Neural progenitor cell (in vitro differentiated cells): ENCODE data around the gene TWNK.

Source experiments
- CTCF ChIP-seq: fragments of 200-600 bp; sonication (generic); IDR thresholded peaks from 2 replicates; pipeline ENCODE4 v1.5.1; 2017; ENCODE audit warnings: antibody characterized with exemption, mild to moderate bottlenecking
- EZH2 ChIP-seq: fragments of 200-600 bp; sonication (generic); IDR thresholded peaks from 2 replicates; pipeline ENCODE4 v1.6.1; 2017; ENCODE audit warnings: antibody characterized with exemption, mild to moderate bottlenecking, moderate library complexity
- EZH2phosphoT487 ChIP-seq: fragments of 200-600 bp; sonication (generic); IDR thresholded peaks from 2 replicates; pipeline ENCODE4 v1.6.1; 2017; ENCODE audit warnings: antibody characterized with exemption

- TF ChIP-seq CTCF = no peak
- TF ChIP-seq EZH2 = no peak
- no peak for TF ChIP-seq EZH2phosphoT487
Measured at GRCh38 chr10:101002456-101002855, 15.1 kb downstream of the TWNK start.
